Stimulated activated CD8-positive, alpha-beta memory T cell treated with anti-CD3 and anti-CD28 coated beads, Interleukin-4, amount 100 ng/mL, for 1 hour (primary cell): ENCODE measurements around the gene VAV2.
"Not testable (repeated sequence)": the region's sequence is repeated elsewhere in the genome, so short reads cannot be mapped to it uniquely, and the experiment has no call there.

ENCODE experiments used
- DNase-seq, 2 donors: peaks; one replicate each; pipeline ENCODE4 v3.0.0-alpha.2; 2020; ENCODE audit warnings: low read depth in 2 of 2, low spot score in 1 of 2

VAV2 gene

GRCh38 chr9:133918111-133918813 is 73.9 kb downstream of the VAV2 start:
- DNase-seq: no peak

GRCh38 chr9:133917375-133917774 is 74.7 kb downstream of the VAV2 start:
- no peak for DNase-seq

GRCh38 chr9:133916159-133916541 is 76.0 kb downstream of the VAV2 start:
- DNase-seq: no peak

GRCh38 chr9:133915534-133916158 is 76.5 kb downstream of the VAV2 start:
- DNase-seq: no peak

GRCh38 chr9:133914442-133915342 is 77.4 kb downstream of the VAV2 start:
- DNase-seq: no peak

- DNase-seq: no peak
These were observed 78.4 kb downstream of the VAV2 start for GRCh38 chr9:133913571-133914369.

GRCh38 chr9:133910855-133911514 is 81.1 kb downstream of the VAV2 start:
- DNase-seq: no peak

GRCh38 chr9:133906932-133907910 is 84.9 kb downstream of the VAV2 start:
- no peak for DNase-seq

GRCh38 chr9:133906218-133906617 is 85.9 kb downstream of the VAV2 start:
- DNase-seq: no peak

GRCh38 chr9:133905493-133905892 is 86.6 kb downstream of the VAV2 start:
- DNase-seq: no peak

- no peak for DNase-seq
These were observed 87.6 kb downstream of the VAV2 start for GRCh38 chr9:133904346-133905090.

- DNase-seq: no peak
These were observed 90.8 kb downstream of the VAV2 start for GRCh38 chr9:133901184-133901835.

GRCh38 chr9:133897675-133898074 is 94.4 kb downstream of the VAV2 start:
- no peak for DNase-seq

GRCh38 chr9:133896007-133896406 is 96.1 kb downstream of the VAV2 start:
- not testable (repeated sequence) for DNase-seq

- DNase-seq: no peak
These were observed 96.8 kb downstream of the VAV2 start for GRCh38 chr9:133895335-133895734.

GRCh38 chr9:133894377-133895321 is 97.5 kb downstream of the VAV2 start:
- DNase-seq: no peak
